ENCODE data around the gene CALML6.

GRCh38 chr1:1892079-1892762, 22.8 kb upstream of the CALML6 start:
- TF ChIP-seq CTCF (IDR thresholded peaks at IDR 0.05) (no peak), FOXJ3 (CRISPR knock-in tag; IDR thresholded peaks at IDR 0.05; ENCODE audit: borderline replicate concordance) (no peak), ZBTB43 (CRISPR knock-in tag; IDR thresholded peaks at IDR 0.05) (no peak), TCF7 (CRISPR knock-in tag; IDR thresholded peaks at IDR 0.05; ENCODE audit: low read depth) (no peak), NR2C2 (CRISPR knock-in tag; IDR thresholded peaks at IDR 0.05) (no peak), KAT7 (CRISPR knock-in tag; IDR thresholded peaks at IDR 0.05; ENCODE audit: borderline replicate concordance) (no peak), EMX1 (CRISPR knock-in tag; IDR thresholded peaks at IDR 0.05) (no peak), ATF2 (CRISPR knock-in tag; IDR thresholded peaks at IDR 0.05; ENCODE audit: borderline replicate concordance, low read depth) (no peak)
